ENCODE results near the gene MTHFR.

DNA sequence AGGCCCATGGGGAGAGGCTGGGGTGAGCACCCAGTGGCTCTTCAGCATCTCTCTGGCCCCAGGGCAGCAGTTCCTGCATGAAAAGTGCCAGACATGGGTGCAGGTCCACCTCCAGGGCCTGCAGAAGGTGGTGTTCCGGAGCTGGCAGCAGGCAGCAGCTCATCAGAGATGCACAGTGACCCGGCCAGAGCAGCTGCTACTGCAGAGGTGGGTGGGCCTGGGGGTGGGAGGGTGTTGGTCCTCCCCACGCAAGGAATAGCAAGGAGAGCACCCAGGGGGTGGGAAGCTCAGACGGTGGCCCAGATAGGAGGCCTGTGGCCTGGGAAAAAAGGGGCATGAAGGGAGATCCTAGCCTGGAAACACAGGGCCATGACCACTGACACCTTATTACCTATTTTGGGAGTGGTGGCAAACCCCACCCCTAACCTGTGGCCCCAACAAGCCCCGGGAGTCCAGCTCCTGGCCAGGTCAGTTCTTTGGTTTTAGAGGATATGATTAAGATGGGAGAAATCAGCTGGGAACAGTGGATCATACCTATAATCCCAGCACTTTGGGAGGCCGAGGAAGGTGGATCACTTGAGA is 23.5 kb downstream of the MTHFR start:
- TF ChIP-seq ZNF274 (IDR thresholded peaks at IDR 0.05; ENCODE audit: low read depth, low read length) (no peak), YY1 (IDR thresholded peaks at IDR 0.05; ENCODE audit: insufficient read depth, insufficient read length) (no peak), SUZ12 (IDR thresholded peaks at IDR 0.05; ENCODE audit: extremely low read depth, insufficient read depth, insufficient read length) (no peak)

Data from NT2/D1 (cell line).